ENCODE results near the gene MFAP1.
"Not testable (repeated sequence)": the region's sequence is repeated elsewhere in the genome, so short reads cannot be mapped to it uniquely, and the experiment has no call there.

The MFAP1 gene, protein sequence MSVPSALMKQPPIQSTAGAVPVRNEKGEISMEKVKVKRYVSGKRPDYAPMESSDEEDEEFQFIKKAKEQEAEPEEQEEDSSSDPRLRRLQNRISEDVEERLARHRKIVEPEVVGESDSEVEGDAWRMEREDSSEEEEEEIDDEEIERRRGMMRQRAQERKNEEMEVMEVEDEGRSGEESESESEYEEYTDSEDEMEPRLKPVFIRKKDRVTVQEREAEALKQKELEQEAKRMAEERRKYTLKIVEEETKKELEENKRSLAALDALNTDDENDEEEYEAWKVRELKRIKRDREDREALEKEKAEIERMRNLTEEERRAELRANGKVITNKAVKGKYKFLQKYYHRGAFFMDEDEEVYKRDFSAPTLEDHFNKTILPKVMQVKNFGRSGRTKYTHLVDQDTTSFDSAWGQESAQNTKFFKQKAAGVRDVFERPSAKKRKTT

DNA sequence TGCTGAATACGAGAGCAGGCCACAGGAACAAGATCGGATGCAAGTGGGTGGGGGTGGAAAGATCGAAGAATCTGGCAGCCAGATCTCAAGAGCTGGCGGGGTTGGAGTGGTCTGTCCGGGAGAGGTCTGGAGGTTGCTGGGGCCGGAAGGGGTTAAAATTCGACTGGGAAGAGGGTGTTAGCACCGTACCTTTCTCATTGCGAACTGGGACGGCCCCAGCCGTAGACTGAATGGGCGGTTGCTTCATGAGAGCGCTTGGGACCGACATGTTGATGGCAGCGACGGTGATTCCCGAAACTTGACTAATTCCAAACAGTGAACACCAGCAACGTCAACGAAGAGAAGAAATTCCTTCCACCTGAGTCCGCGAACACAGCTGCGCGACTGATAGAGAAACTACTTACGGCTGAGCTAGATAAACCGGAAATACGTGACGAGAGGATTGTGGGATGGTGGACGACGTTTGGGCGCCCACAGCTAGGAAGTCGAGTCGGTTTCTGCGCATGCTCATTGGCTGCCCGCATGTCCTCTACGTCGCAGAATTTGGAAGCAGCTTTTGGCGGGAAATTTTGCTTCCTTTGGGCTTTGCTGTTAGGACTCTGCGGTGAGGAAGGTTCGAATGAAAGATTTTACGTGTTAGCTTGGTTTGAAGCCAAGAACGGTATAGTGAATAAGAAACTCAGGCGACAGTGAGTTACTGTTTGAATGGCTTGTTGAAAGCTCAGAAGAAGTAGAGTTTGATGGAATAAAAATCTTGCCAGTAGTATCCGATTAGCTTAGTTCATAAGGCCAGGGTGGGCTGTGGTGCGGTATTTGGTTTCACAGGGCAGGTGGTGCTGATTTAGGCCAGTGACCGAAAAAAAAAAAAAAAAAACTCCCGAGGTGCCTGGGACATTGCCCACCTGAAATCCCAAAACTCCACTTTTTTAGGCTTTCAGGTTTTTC is at the start of gene MFAP1:
TSS of gene MFAP1 (minus strand) at position 389 of the 945 bp plus-strand sequence. CDS start at position 268, 121 bp downstream.
- DNase-seq = peak; percentile 77

DNA sequence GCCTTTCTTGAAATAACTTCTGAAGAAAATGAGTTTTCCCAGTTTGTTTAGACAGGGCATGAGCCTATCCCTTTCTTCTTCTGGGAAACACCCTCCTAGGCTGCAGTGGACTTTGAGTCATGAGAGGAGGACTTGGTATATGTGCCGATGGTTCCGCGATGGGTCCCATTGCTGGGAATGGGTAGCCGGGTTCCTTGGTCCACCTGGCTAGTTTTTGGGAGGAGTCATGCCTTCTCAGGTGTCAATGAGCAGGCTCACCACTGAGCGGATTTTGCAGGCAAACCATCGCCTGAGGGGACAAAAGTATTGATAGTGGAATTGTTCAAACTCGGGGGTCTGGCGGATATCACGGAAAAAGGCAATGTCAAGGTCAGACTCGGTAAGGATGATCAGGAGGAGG is 49.2 kb upstream of the MFAP1 start:
- no peak for DNase-seq

DNA sequence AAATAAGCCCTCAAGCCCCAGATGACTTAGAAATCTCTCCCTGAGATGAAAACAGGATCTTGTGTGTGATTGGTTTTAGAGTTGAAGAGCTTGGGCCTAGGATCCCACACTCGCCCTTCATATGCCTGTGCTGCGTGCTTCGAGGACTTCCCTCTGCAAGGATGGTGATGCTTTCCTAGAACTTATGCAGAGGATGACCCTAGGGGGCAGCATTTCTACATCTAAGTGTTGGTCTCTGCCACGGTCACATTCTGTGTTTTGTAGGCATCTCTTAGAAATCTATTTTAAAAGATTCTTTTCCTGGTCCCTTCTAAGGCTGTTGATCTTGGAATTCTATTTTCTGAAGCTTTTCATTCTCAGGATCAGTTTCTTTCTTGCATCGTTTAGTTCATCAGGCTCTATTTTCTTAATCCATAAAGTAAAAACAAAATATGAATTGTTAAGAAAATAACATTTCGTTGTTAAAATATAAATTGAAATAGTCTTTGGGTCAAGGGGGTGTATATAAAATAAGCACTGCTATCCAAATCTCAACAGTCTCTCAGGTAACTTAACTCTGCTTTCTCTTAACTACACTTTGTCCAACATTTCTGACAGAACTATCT is 48.0 kb upstream of the MFAP1 start:
- DNase-seq = peak; percentile 6

DNA sequence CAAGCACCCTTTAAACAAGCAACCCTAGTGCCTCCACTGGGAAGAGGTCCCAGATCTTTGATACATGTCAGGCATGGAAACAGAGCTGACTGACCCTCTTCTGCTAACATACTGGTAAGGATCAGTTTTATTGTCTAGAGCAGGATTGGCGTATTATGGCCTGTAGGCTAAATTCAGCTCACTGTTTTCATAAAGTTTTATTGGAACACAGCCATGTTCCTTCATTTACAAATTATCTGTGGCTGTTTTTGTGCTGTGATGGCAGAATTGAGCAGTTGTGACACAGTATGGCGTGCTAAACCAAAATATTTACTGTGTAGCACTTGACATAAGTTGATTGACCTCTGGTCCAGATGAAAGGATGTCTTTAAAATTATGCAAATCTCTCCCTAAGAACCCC is 47.3 kb upstream of the MFAP1 start:
- DNase-seq = no peak

DNA sequence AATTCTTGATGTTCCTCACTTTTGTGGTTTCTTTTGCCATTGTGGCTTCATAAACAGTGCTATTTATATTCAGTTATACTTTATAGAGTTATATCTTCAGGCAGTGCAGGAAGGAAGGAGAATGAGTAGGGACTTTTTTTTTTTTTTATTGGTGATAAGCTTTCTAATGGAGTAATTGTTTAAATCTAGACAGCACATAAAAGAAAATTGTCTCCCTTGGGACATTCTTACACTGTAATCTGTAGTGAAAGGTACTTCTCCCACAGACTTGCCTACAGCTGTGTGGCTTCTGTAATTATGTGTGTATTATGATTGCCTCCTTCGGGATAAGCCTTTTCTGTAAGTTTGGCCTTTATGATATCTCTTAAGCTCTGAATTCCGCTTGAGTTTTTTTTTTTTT is 43.9 kb upstream of the MFAP1 start:
- no peak for DNase-seq

DNA sequence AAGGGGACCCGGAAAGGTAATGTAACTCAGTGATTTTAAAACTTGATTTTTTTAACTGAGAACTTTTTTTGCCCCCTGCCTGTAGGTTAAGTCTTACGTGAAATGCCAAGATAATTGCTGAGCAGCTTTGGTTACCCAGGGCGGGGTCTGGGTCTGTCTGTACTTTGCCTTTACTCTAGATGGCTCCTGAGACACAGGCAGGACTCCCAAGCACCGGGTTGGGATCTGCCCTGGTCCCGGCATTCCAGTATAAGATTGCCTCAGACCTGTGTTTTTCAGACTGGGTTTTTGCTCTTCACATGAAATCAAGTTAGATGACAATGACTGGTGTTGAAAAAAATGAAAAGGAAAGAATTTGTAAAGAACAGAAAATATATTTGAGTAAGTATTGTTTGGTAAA is 42.6 kb upstream of the MFAP1 start:
- no peak for DNase-seq

DNA sequence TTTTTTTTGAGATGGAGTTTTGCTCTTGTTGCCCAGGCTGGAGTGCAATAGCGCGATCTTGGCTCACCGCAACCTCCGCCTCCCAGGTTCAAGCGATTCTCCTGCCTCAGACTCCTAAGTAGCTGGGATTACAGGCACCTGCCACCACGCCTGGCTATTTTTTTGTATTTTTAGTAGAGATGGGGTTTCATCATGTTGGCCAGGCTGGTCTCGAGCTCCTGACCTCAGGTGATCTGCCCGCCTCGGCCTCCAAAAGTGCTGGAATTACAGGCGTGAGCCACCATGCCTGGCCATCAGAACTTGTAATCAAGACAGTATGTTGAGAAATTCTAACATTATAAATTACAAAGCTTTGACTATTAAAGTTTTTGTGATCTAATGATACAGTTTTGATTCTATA is 42.1 kb upstream of the MFAP1 start:
- not testable (repeated sequence) for DNase-seq

DNA sequence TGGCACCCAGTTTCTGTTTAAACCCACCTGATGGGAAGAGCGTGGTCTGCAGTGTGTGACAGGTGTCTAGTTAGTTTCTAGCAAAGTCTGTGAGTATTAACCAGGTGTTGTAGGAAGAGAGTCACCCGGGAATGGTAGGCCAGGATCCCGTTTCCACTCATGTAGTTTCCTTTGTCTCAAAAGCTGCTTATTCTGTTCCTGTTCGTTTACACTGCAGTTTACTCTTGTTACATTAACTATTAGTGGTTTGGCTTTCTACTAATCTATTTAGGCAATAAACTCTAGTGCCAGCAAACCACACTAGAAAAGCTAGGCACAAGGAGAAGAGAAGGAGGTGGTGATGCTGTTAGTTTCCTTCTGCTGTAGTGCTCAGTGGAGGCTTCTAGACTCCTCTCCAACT is 35.1 kb upstream of the MFAP1 start:
- no peak for DNase-seq

DNA sequence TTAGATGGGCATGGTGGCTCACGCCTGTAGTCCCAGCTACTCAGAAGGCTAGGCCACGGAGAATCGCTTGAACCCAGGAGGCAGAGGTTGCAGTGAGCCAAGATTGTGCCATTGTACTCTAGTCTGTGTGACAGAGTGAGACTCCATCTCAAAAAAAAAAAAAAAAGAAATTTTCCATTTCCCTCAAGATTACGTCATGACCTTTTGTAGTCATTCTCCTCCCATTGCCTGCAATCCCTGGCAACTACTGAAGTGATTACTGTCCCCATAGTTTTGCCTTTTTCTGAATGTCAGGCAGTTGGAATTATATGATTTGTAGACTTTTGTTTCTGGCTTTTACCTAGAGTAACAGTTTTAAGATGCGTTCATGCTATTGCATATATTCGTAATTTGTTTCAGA is 30.3 kb upstream of the MFAP1 start:
- no peak for DNase-seq

DNA sequence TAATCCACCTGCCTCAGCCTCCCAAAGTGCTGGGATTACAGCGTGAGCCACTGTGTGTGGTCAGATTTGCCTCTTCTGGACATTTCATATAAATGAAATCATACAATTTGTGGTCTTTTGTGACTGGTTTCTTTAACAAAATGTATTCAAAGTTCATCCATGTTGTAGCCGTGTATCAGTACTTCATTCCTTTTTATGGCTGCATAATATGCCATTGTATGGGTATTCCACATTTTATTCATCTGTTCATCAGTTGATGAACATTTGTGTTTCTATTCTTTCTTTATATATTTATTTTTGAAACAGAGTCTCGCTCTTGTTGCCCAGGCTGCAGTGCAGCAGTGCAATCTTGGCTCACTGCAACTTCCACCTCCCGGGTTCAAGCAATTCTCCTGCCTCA is 28.1 kb upstream of the MFAP1 start:
- DNase-seq = no peak

DNA sequence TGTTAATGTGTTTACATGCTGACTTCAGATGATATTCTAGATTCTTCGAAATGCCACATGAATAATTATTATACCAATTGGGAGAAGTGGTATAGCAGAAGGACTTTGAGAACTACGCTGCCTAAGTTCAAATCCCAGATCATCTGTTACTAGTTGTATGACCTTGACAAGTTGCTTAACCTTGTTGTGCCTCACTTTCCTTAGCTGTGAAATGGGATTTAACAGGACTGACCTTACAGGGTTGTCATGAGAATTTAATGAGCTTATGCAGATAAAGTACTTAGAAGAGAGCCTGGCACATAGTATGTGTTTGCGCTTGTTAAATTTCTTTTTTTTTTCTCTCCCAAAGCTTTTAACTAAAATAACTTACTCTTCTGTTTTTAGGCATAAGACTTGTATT is 26.8 kb upstream of the MFAP1 start:
- no peak for DNase-seq

DNA sequence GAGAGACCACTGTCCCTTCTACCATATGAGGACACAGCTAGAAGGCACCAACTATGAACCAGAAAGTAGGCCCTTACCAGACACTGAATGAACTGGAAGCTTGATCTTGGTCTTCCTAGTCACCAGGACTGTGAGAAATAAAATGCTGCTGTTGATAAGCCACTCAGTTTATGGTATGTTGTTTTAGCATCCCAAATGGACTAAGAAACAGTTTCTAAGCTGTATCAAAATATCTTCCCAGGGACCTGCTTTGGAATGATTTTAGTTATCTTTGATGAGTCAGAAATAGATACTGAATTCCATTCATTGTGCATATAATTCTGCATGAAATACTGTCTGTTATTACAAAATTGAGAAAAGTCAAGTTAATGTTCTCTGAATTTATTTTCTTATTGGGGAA is 20.9 kb upstream of the MFAP1 start:
- no peak for DNase-seq

DNA sequence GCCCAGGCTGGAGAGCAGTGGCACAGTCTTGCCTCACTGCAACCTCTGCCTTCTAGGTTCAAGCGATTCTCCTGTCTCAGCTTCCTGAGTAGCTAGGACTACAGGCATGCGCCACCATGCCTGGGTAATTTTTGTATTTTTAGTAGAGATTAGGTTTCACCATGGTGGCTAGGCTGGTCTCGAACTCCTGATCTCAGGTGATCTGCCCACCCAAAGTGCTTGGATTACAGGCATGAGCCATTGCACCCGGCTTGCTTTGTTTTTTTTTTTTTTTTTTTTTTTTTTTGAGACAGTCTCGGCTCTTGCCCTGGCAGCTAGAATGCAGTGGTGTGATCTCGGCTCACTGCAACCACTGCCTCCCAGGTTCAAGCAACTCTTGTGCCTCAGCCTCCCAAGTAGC is 8.0 kb upstream of the MFAP1 start:
- DNase-seq = not testable (repeated sequence)

DNA sequence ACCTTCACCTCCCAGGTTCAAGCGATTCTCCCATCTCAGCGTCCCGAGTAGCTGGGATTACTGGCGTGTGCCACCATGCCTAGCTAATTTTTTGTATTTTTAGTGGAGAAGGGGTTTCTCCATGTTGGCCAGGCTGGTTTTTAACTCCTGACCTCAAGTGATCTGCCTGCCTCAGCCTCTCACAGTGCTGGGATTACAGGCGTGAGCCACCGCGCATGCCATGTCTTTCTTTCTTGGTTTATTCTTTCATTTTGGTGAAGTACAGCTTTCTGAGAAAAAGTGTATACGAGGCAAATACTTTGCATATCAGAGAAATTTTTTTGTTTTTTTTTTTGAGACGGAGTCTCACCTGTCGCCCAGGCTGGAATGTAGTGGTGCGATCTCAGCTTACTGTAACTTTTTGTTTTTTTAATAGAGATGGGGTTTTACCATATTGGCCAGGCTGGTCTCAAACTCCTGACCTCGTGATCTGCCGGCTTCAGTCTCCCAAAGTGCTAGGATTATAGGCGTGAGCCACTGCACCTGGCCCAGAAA is 7.1 kb upstream of the MFAP1 start:
- DNase-seq = not testable (repeated sequence)

DNA sequence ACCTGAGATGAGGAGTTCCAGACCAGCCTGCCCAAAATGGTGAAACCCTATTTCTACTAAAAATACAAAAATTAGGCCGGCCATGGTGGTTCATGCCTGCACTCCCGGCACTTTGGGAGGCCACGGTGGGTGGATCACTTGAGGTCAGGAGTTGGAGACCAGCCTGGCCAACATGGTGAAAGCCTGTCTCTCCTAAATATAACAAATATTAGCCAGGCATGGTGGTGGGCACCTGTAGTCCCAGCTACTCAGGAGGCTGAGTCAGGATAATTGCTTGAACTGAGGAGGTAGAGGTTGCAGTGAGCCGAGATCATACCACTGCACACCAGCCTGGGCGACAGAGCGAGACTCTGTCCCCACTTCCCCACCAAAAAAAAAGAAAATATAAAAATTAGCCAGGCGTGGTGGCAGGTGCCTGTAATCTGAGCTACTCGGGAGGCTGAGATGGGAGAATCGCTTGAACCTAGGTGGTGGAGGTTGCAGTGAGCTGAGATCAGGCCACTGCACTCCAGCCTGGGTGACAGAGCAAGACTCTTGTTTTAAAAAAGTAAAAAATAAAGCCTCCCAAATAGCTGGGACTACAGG is 6.3 kb upstream of the MFAP1 start:
- not testable (repeated sequence) for DNase-seq

DNA sequence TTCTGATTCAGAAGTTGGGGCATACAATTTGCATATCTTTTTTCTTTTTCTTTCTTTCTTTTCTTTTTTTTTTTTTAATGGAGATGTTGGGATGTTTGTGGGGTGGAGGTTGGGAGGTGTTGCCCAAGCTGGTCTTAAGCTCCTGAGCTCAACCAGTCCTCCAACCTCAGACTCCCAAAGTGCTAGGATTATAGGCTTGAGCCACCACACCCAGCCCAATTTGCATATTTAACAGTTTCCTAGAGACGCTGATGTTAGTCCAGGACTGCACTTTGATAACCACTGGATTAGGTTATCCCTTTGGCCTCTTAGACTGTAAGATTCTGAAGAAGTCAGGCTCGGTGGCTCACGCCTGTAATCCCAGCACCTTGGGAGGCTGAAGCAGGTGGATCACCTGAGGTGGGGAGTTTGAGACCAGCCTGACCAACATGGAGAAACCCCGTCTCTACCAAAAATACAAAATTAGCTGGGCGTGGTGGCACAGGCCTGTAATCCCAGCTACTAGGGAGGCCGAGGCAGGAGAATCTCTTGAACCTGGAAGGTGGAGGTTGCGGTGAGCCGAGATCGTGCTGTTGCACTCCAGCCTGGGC is 5.6 kb upstream of the MFAP1 start:
- DNase-seq = not testable (repeated sequence)

DNA sequence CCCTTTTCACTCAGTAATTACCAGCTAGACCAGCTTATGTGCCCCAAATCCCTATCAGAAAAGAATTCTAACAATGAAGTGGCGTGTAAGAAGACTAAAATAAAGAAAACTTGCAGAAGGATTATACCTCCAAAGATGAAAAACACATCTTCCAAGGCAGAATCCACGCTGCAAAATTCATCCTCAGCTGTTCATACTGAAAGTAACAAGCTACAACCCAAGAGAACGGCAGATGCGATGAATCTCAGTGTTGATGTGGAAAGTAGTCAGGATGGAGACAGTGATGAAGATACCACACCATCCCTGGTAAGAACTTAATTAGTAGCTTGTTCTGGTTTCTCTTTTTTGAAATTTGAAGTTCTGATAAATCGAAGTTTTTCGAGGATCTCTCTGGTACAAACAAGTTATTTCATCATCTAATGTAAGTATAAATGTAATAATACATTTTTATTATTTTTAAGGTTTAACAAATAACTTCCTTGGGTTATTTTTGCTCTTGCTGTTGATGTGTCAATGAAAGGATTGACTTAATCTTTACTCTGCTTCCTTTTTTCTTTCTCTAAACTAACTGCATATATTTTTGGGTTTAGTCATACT is 3.7 kb upstream of the MFAP1 start:
- DNase-seq = no peak

DNA sequence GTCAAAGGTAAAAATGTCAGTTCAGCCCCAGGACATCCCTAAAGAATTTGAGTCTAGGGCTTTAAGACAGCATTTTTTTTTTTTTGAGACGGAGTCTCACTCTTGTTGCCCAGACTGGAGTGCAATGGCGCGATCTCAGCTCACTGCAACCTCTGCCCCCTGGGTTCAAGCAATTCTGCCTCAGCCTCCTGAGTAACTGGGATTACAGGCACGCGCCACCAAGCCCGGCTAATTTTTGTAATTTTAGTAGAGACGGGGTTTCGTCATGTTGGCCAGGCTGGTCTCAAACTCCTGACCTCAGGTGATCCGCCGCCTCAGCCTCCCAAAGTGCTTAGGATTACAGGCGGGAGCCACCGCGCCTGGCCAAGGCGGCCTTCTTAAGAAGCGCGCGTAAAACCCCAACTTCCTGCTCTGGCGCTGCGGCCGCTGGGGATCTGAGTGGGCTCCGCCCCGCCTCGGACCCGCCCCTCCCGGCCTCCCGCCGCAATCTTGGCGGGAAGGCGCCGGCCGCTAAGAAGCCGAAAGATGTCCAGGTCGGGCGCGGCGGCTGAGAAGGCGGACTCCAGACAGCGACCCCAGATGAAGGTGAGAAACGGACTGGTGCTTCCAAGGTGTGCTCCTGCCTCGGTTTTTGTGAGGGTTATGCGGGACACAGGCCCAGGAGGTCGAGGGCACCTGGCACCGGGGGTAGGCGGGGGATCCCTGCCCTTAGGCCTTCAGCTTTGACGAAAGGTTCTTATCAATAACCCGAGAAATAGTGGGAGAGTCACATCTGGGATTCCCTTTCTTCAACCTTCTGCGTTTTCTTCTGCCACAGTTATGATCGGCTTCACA is 2.2 kb upstream of the MFAP1 start, which contains the start of gene WDR76:
TSS of gene WDR76 (plus strand) at position 495 of the 834 bp plus-strand sequence. CDS start at position 526, 31 bp downstream.
- DNase-seq = peak; percentile 56

DNA sequence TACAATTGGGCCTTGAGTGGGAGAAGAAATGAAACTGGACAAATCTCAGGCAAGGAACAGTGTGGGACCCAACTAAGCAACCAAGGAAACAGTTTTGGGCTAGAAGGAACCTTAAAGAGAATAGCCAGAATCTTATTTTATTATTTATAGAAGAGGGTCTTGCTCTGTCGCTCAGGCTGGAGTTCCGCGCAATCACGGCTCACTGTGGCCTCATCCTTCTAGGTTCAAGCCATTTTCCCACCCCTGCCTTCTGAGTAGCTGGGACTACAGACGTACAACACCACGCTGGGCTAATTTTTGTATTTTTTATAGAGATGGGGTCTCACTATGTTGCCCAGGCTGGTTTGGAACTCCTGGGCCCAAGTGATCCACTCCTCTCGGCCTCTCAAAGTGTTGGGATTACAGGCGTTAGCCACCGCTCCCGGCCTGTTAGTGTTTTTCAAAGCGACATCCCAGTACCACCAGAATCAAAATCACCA is 1.6 kb upstream of the MFAP1 start:
- DNase-seq = no peak

DNA sequence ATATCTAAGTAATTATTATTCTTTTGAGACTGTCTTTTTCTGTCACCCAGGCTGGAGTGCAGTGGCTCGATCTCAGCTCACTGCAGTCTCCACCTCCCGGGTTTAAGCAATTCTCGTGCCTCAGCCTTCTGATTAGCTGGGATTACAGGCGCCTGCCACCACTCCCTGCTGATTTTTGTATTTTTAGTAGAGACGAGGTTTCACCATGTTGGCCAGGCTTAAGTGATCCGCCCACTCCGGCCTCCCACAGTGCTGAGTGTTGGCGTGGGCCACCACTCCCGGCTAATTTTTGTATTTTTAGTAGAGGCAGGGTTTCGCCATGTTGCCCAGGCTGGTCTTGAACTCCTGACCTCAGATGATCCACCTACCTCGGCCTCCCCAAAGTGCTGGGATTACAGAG is 815 bp upstream of the MFAP1 start:
- DNase-seq = not testable (repeated sequence)

DNA sequence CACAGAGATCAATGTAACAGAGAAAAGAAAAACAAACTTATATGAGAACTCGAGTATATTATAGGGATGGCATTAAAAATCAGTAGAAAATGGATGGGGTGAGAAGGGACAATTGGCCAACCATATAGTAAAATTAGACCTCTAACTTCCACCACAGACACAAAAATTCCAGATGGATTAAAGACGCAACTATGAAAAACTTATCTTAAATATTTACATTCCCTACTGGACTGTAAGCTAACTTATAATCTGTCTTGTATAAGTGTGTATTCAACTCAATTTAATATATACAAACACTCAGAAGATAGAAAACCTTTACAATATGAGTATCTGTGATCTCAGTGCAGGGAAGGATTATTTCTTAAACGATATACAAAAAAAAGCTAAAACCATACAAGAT is 3.0 kb downstream of the MFAP1 start:
- no peak for DNase-seq

Measured in T1000 (cell line).